Kidney (tissue), 14 donors: ENCODE data around the gene CXCR5. TPM values are rescaled to one million over a fixed set of nuclear protein-coding genes. Genes with fewer than 3 reads are reported as not detected.

Experiments
- DNase-seq, 5 donors: peaks; one replicate each; pipeline ENCODE4 v3.0.0-alpha.2; 2013 to 2020
- FAIRE-seq: peaks from 2 replicates; lab custom pipeline; 2012; peaks lifted over from hg19 to GRCh38; lab: Jason Lieb, UNC
- H3K27ac ChIP-seq, 2 donors: one replicate each; pipeline ENCODE4 v1.7.0; 2013; ENCODE audit warnings: low read depth in 2 of 2, low read length in 2 of 2, inconsistent platforms in 1 of 2
- H3K27me3 ChIP-seq: one replicate; pipeline ENCODE4 v1.7.1; 2013; ENCODE audit warnings: low read length, inconsistent platforms; ENCODE audit not compliant: control insufficient read depth, insufficient read depth
- H3K36me3 ChIP-seq, 3 donors: one replicate each; pipeline versions ENCODE4 v1.7.0 to v1.7.1; 2013; ENCODE audit warnings: low read length in 3 of 3, control low read depth in 1 of 3, inconsistent platforms in 1 of 3; ENCODE audit not compliant: insufficient read depth in 3 of 3, control insufficient read depth in 2 of 3
- H3K4me1 ChIP-seq, 3 donors: one replicate each; pipeline versions ENCODE4 v1.7.0 to v1.7.1; 2013; ENCODE audit warnings: low read length in 3 of 3, inconsistent platforms in 1 of 3, low read depth in 1 of 3; ENCODE audit not compliant: control insufficient read depth in 2 of 3, insufficient read depth in 2 of 3
- H3K4me3 ChIP-seq, 3 donors: one replicate each; pipeline versions ENCODE4 v1.7.0 to v1.8.1; 2013; ENCODE audit warnings: low read length in 3 of 3, control low read depth in 1 of 3, inconsistent platforms in 1 of 3
- H3K9ac ChIP-seq, 3 donors: one replicate each; pipeline versions ENCODE4 v1.7.0 to v1.7.1; 2013; ENCODE audit warnings: low read length in 3 of 3, control low read depth in 1 of 3, inconsistent platforms in 1 of 3
- H3K9me3 ChIP-seq, 3 donors: one replicate each; pipeline versions ENCODE4 v1.7.0 to v1.7.1; 2013; ENCODE audit warnings: low read length in 3 of 3, control low read depth in 1 of 3, inconsistent platforms in 1 of 3; ENCODE audit not compliant: control insufficient read depth in 2 of 3, insufficient read depth in 1 of 3
- intact Hi-C: fragments of 100-400 bp; cut with DNase I; formaldehyde crosslinking; loops from one replicate; pipeline ENCODE4 v1.11.1; 2022
- polyA plus RNA-seq: library from polyadenylated mRNA; stranded (reverse); fragments of 350-450 nt; fragmentation: Illumina TruSeq; extraction: RNeasy Lipid Tissue Mini Kit (QIAGEN cat#74804); gene quantifications from one replicate; pipeline ENCODE4 v1.2.3, GENCODE V29; 2014; ENCODE audit warnings: low read depth, low replicate concordance; ENCODE audit not compliant: insufficient read depth
- total RNA-seq: library from RNA; stranded (reverse); fragmentation: NEBNext Ultra II Directional; extraction: Animal tissue kit (Norgen Biotek cat#: 25700); gene quantifications from one replicate; pipeline ENCODE4 v1.2.1, GENCODE V29; 2021
- TF ChIP-seq, protein P1 (sequence below): IDR thresholded peaks from 3 replicates; pipeline ENCODE4 v1.5.1; 2012; ENCODE audit warnings: mild to moderate bottlenecking, moderate library complexity, borderline replicate concordance; ENCODE audit not compliant: insufficient read depth; ENCODE audit errors: extremely low read depth
- donor health status: control.
- donor health status: control.
- donor health status: control.
- donor health status: control.
- donor health status: control.
- donor health status: DM: yes; HTN: yes; CAD: no.
- donor health status: Normal renal cell carcinoma (clear cell type).

The CXCR5 gene
- total and polyA plus RNA-seq, 2 donors from 2014 or later: 1.1 TPM; not detected in 1

DNA sequence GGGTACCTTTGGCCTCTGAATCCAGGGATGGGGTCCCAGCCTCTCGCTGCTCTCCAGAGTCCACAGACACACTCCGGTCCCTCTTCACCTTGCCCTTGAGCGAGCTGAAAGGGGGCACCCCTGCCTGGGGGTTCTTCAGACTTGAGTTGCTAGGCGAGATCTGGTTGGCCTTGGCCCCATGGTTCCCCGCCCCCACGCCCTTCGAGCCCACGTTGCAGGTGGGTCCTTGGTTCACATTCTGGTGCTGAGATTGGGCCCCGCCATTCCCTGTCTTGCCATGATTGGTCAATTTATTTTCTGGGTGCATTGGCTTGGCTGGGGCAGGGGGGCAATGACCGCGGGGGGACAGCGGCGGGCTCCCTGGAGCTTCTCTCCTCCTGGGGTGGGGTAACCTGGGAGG lies 24.6 kb downstream of the CXCR5 start:
- intact Hi-C loops: no loop called here
- Histone ChIP-seq H3K9ac (no peak overlapping the region), H3K9me3 (no peaks in the 10 kb centered on the region), H3K4me3 (no peak overlapping the region), H3K36me3 (peaks cover 0 to 24% (median 9%) of the 10 kb centered on the region in 3 donors), H3K27me3 (no peaks in the 10 kb centered on the region), H3K27ac (no peak overlapping the region), H3K4me1 (peaks cover 9 to 47% (median 42%) of the 10 kb centered on the region in 3 donors)
- no peak for DNase-seq
- no peak for FAIRE-seq
- TF ChIP-seq, protein P1, sequence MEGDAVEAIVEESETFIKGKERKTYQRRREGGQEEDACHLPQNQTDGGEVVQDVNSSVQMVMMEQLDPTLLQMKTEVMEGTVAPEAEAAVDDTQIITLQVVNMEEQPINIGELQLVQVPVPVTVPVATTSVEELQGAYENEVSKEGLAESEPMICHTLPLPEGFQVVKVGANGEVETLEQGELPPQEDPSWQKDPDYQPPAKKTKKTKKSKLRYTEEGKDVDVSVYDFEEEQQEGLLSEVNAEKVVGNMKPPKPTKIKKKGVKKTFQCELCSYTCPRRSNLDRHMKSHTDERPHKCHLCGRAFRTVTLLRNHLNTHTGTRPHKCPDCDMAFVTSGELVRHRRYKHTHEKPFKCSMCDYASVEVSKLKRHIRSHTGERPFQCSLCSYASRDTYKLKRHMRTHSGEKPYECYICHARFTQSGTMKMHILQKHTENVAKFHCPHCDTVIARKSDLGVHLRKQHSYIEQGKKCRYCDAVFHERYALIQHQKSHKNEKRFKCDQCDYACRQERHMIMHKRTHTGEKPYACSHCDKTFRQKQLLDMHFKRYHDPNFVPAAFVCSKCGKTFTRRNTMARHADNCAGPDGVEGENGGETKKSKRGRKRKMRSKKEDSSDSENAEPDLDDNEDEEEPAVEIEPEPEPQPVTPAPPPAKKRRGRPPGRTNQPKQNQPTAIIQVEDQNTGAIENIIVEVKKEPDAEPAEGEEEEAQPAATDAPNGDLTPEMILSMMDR: no peak

DNA sequence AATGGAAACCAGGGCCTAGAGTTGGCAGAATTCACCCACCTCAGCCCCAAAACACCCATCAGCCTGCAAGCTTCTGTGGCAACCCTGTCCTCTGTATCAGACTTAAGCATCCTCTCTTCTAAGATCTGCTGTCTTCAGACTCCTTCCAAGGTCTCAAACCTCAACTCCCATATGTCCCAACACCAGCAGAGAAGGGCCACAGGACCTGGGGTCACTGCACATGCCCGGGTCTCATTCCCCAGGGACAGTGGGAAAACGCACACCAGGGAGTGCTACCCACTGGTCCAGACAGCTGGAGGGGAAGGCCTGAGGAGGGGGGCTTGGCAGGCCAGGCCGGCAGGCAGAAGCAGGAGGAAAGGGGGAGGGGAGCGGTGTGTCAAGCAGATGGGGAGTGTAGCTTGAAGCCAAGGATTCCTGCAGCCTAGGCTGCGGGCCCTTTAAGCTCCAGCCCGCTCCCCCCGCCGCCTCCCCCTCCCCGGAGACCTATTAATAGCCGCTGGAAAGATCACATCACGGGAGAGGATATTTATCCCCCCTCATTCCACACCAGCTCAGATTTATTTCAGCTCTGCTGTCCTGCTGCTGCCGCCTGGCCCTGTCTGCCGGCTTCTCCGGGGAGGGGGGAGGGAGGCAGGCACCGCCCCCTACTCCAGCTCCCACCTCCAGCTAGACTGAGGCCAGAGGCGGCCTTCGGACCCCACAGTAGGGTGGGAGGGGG lies 25.4 kb downstream of the CXCR5 start:
- H3K9ac ChIP-seq: peak overlapping the region in 2 of 3 donors; percentile 26 to 69
- peaks cover 0 to 19% (median 3%) of the 10 kb centered on the region in 3 donors for H3K36me3 ChIP-seq
- TF ChIP-seq, protein P1: no peak
- H3K27ac ChIP-seq: peak overlapping the region; percentile 51 to 93
- FAIRE-seq (no peak), DNase-seq (peak; percentile 93 to 98 (median 96))
- intact Hi-C loops: no loop called here
- H3K9me3 ChIP-seq: no peaks in the 10 kb centered on the region
- no peaks in the 10 kb centered on the region for H3K27me3 ChIP-seq
- H3K4me3 ChIP-seq: peak overlapping the region in 2 of 3 donors; percentile 11 to 54
- H3K4me1 ChIP-seq: peaks cover 9 to 53% (median 48%) of the 10 kb centered on the region in 3 donors

DNA sequence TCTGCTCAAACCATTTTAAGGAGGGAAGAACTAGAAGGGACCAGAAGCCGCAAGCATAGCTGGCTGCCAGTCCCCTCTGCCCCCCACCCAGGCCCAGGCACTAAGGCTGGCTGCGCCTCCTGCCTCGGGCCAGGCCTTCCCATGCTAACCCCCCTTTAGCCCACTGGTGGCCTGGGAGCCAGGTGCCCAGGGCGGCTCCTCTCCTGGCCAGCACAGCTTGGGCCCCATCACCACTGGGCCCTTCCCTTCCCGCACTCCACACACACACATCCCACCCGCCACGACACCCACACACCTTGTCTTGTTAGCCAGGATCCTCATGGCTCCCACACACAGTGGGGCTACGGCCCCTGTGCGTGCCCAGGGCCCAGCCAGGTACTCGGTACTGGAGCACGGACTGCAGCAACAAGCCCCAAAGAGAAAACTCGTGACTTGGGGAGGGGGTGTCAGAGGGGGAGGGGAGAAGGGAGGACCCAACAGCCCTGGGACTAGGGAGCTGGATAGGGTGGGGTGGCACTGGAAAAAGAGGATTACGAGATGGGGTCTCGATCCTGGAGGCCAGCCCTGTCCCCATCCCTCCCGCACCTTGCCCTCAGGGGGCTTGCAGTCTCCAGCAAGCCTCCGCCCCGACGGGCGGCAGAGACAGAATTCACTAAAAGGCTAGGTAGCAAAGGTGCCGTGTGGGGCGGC lies 26.1 kb downstream of the CXCR5 start:
- intact Hi-C loops: no loop called here
- peak in 1 of 5 donors; percentile 37 for DNase-seq

More for the DNA sequence above, 26.1 kb downstream of the CXCR5 start:
- Histone ChIP-seq H3K27ac (peak overlapping the region; percentile 51 to 93), H3K9ac (peak overlapping the region in 2 of 3 donors; percentile 33 to 69), H3K36me3 (peaks cover 0 to 19% (median 3%) of the 10 kb centered on the region in 3 donors), H3K4me1 (peaks cover 9 to 60% (median 55%) of the 10 kb centered on the region in 3 donors), H3K27me3 (no peaks in the 10 kb centered on the region), H3K9me3 (no peaks in the 10 kb centered on the region), H3K4me3 (peak overlapping the region in 1 of 3 donors; percentile 54)
- no peak for FAIRE-seq
- TF ChIP-seq, protein P1: no peak
